OCI-LY3 (cell line): ENCODE results near the gene PIP4K2B.

ENCODE experiments used
- H2AFZ ChIP-seq: fragments of 200-600, 300-600 bp; shearing (Covaris generic); 2 replicates; pipeline ENCODE4 v1.6.0; 2014; ENCODE audit warnings: antibody characterized with exemption, low read depth, low read length
- H3K27ac ChIP-seq: fragments of 200-600, 300-600 bp; sonication (generic); 2 replicates; pipeline ENCODE4 v1.5.1; 2014; ENCODE audit warnings: mild to moderate bottlenecking, low read length, moderate library complexity, mixed read lengths
- H3K27me3 ChIP-seq: fragments of 200-600, 300-600 bp; sonication (generic); 2 replicates; pipeline ENCODE4 v1.6.1; 2014; ENCODE audit warnings: low read depth, low read length, mixed read lengths
- H3K36me3 ChIP-seq: fragments of 200-600, 300-600 bp; sonication (generic); replicated peaks from 2 replicates; pipeline ENCODE3; 2014; ENCODE audit warnings: low read depth, low read length, mixed read lengths
- H3K4me1 ChIP-seq: fragments of 300-600, 200-600 bp; sonication (generic); 2 replicates; pipeline ENCODE4 v1.6.1; 2014; ENCODE audit warnings: low read length, mixed read lengths
- H3K4me2 ChIP-seq: fragments of 200-600, 300-600 bp; sonication (generic); 2 replicates; pipeline ENCODE4 v1.6.1; 2014; ENCODE audit warnings: low read length, mixed read lengths
- H3K4me3 ChIP-seq: fragments of 300-600, 200-600 bp; sonication (generic); 2 replicates; pipeline ENCODE4 v1.5.1; 2014; ENCODE audit warnings: antibody characterized with exemption, mild to moderate bottlenecking, low read length, moderate library complexity
- H3K79me2 ChIP-seq: fragments of 300-600, 200-600 bp; shearing (Covaris generic); 2 replicates; pipeline ENCODE4 v1.6.1; 2014; ENCODE audit warnings: mild to moderate bottlenecking, low read length, mixed read lengths
- H3K9ac ChIP-seq: fragments of 300-600, 200-600 bp; shearing (Covaris generic); 2 replicates; pipeline ENCODE4 v1.6.0; 2014; ENCODE audit warnings: mild to moderate bottlenecking, low read length, moderate library complexity
- H3K9me3 ChIP-seq: fragments of 200-600, 300-600 bp; shearing (Covaris generic); 2 replicates; pipeline ENCODE4 v1.6.1; 2014; ENCODE audit warnings: low read length, mixed read lengths; ENCODE audit not compliant: insufficient read depth
- H4K20me1 ChIP-seq: fragments of 200-600, 300-600 bp; sonication (generic); 2 replicates; pipeline ENCODE4 v1.6.1; 2016; ENCODE audit warnings: low read length, mixed read lengths; ENCODE audit not compliant: insufficient read depth
- EZH2phosphoT487 ChIP-seq: fragments of 200-600 bp; shearing (Covaris generic); IDR thresholded peaks from 2 replicates; pipeline ENCODE4 v1.6.1; 2018; ENCODE audit warnings: antibody characterized with exemption, mixed run types, low read depth
- TF ChIP-seq, protein P1 (sequence below): fragments of 200-600, 300-600 bp; sonication (generic); IDR thresholded peaks from 2 replicates; pipeline ENCODE4 v1.5.1; 2014; ENCODE audit warnings: antibody characterized with exemption, low read length, low read depth

The PIP4K2B gene

GRCh38 chr17:38738686-38739085, 60.7 kb downstream of the PIP4K2B start:
- no peak overlapping the region for H2AFZ ChIP-seq
- no peak overlapping the region for H3K27ac ChIP-seq
- H3K9ac ChIP-seq: no peak overlapping the region
- H3K79me2 ChIP-seq: peaks cover 27% of the 10 kb centered on the region
- TF ChIP-seq, protein P1, sequence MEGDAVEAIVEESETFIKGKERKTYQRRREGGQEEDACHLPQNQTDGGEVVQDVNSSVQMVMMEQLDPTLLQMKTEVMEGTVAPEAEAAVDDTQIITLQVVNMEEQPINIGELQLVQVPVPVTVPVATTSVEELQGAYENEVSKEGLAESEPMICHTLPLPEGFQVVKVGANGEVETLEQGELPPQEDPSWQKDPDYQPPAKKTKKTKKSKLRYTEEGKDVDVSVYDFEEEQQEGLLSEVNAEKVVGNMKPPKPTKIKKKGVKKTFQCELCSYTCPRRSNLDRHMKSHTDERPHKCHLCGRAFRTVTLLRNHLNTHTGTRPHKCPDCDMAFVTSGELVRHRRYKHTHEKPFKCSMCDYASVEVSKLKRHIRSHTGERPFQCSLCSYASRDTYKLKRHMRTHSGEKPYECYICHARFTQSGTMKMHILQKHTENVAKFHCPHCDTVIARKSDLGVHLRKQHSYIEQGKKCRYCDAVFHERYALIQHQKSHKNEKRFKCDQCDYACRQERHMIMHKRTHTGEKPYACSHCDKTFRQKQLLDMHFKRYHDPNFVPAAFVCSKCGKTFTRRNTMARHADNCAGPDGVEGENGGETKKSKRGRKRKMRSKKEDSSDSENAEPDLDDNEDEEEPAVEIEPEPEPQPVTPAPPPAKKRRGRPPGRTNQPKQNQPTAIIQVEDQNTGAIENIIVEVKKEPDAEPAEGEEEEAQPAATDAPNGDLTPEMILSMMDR: no peak
- TF ChIP-seq EZH2phosphoT487: no peak
- peaks cover 2% of the 10 kb centered on the region; the same call in 1 of the 2 replicates for H4K20me1 ChIP-seq
- H3K4me2 ChIP-seq: no peak overlapping the region
- H3K36me3 ChIP-seq: peaks cover 15% of the 10 kb centered on the region
- no peaks in the 10 kb centered on the region for H3K9me3 ChIP-seq
- H3K4me1 ChIP-seq: 0 out of 2 replicates have a peak, but pooled peaks cover 3% of the 10 kb centered on the region
- no peaks in the 10 kb centered on the region for H3K27me3 ChIP-seq
- H3K4me3 ChIP-seq: no peak overlapping the region

DNA sequence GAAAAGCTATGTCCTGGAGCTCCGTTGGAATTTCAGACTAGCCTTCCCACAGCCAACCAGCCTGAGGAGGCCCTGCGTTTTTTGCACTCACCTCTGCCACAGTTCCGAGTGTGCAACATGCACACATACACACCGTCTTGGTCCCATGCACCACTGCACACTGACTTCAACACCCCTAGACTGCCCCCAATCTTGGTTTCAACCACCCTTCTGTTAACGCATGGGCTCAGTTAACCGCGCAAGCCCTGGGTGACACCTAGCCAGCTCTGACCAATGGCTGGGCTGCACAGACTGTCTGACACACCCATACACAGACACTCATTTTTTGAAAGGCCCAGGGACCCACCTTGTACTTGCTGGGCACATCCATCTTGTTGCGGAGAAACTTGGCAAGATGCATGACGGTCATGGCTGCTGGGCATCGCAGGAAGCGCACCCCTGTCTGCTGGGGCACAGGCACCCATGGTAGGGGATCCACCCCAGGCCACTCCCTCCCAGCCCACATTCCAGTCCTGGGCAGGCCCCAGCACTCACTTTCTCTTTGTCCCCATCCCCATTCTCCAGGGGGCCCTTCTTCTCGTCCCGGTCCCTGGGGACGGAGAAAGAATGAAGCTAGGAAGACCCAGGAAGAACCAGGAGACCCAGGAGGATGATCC, 61.2 kb downstream of the PIP4K2B start:
- Histone ChIP-seq H3K9me3 (no peaks in the 10 kb centered on the region), H3K79me2 (peaks cover 23% of the 10 kb centered on the region), H3K9ac (no peak overlapping the region), H3K27ac (no peak overlapping the region), H3K4me1 (0 out of 2 replicates have a peak, but pooled peaks cover 4% of the 10 kb centered on the region), H3K4me2 (no peak overlapping the region), H2AFZ (no peak overlapping the region), H3K36me3 (peaks cover 15% of the 10 kb centered on the region), H3K27me3 (no peaks in the 10 kb centered on the region), H4K20me1 (peaks cover 2% of the 10 kb centered on the region; the same call in 1 of the 2 replicates), H3K4me3 (no peak overlapping the region)
- TF ChIP-seq, protein P1: no peak
- TF ChIP-seq EZH2phosphoT487: no peak

- no peak overlapping the region for H3K4me2 ChIP-seq
- TF ChIP-seq EZH2phosphoT487: no peak
- TF ChIP-seq, protein P1: peak; percentile 84
Observed at GRCh38 chr17:38735161-38735997, 64.0 kb downstream of the PIP4K2B start.

More at GRCh38 chr17:38735161-38735997, 64.0 kb downstream of the PIP4K2B start:
- H3K36me3 ChIP-seq: peaks cover 11% of the 10 kb centered on the region
- H3K9me3 ChIP-seq: no peaks in the 10 kb centered on the region
- H2AFZ ChIP-seq: no peak overlapping the region
- no peak overlapping the region for H3K4me3 ChIP-seq
- no peak overlapping the region for H3K27ac ChIP-seq
- no peaks in the 10 kb centered on the region for H3K27me3 ChIP-seq
- no peak overlapping the region for H3K9ac ChIP-seq
- peaks cover 11% of the 10 kb centered on the region for H3K4me1 ChIP-seq
- peaks cover 11% of the 10 kb centered on the region; the same call in 1 of the 2 replicates for H3K79me2 ChIP-seq
- no peaks in the 10 kb centered on the region for H4K20me1 ChIP-seq
